Caco-2 (cell line): ENCODE data around the gene ASTN2. TPM values are rescaled to one million over a fixed set of nuclear protein-coding genes. Genes with fewer than 3 reads are reported as not detected.

ENCODE experiments used
- BruUV-seq: library from RNA; stranded (reverse); fragments of 400-500 nt; replicated peaks from 2 replicates; lab custom pipeline; 2021; lab: Mats Ljungman, UMichigan
- CTCF ChIA-PET: fragments of 300-600 bp; sonication (Branson Sonifier 250); formaldehyde crosslinking; loops from one replicate; lab custom pipeline; 2022; ENCODE audit warnings: antibody characterized with exemption; lab: Charles Lee
- POLR2A ChIA-PET: fragments of 300-600 bp; sonication (Branson Sonifier 250); formaldehyde crosslinking; loops from one replicate; lab custom pipeline; 2022; ENCODE audit warnings: antibody characterized with exemption; lab: Charles Lee
- DNase-seq, 2 experiments: peaks; one replicate each; pipeline versions ENCODE4 v3.0.0 to v3.0.0-alpha.2; 2020 to 2022
- H3K27me3 ChIP-seq: replicated peaks from 2 replicates; pipeline ENCODE4 v1.6.0; 2011; ENCODE audit warnings: low read length; ENCODE audit not compliant: control insufficient read depth, insufficient read depth
- H3K36me3 ChIP-seq: 2 replicates; pipeline ENCODE4 v1.5.1; 2011; ENCODE audit warnings: low read length; ENCODE audit not compliant: control insufficient read depth, insufficient read depth
- H3K4me1 ChIP-seq: fragments of 250-450 bp; sonication (Bioruptor Pico); 2 replicates; pipeline ENCODE4 v1.5.1; 2020; ENCODE audit warnings: mild to moderate bottlenecking
- H3K4me3 ChIP-seq: 2 replicates; pipeline ENCODE4 v1.5.1; 2011; ENCODE audit warnings: low read depth, mild to moderate bottlenecking, control low read depth, low read length
- H3K9me3 ChIP-seq: fragments of 250-450 bp; sonication (Bioruptor Pico); 2 replicates; pipeline ENCODE4 v1.5.1; 2020; ENCODE audit warnings: mild to moderate bottlenecking, moderate library complexity
- H3K27ac Mint-ChIP-seq: one replicate; pipeline ENCODE4 v1.8.0; 2022; ENCODE audit warnings: mixed read lengths; ENCODE audit not compliant: unreplicated experiment
- H3K27me3 Mint-ChIP-seq: one replicate; pipeline ENCODE4 v1.8.0; 2022; ENCODE audit warnings: mixed read lengths; ENCODE audit not compliant: insufficient read depth, unreplicated experiment
- H3K36me3 Mint-ChIP-seq: one replicate; pipeline ENCODE4 v1.8.0; 2022; ENCODE audit warnings: mild to moderate bottlenecking, mixed read lengths; ENCODE audit not compliant: insufficient read depth, unreplicated experiment
- H3K4me1 Mint-ChIP-seq: one replicate; pipeline ENCODE4 v1.8.0; 2022; ENCODE audit warnings: low read depth, mixed read lengths; ENCODE audit not compliant: unreplicated experiment
- H3K4me3 Mint-ChIP-seq: one replicate; pipeline ENCODE4 v1.8.0; 2022; ENCODE audit warnings: mild to moderate bottlenecking, moderate library complexity, mixed read lengths; ENCODE audit not compliant: unreplicated experiment
- H3K9me3 Mint-ChIP-seq: one replicate; pipeline ENCODE4 v1.8.0; 2022; ENCODE audit warnings: mixed read lengths; ENCODE audit not compliant: unreplicated experiment
- intact Hi-C: fragments of 100-400 bp; cut with micrococcal nuclease; formaldehyde crosslinking; loops from one replicate; pipeline ENCODE4 v1.10.0; 2022; ENCODE audit not compliant: unreplicated experiment
- total RNA-seq: library from RNA; stranded (reverse); gene quantifications from 2 replicates; pipeline ENCODE4 v1.2.3, GENCODE V29; 2022
- TF ChIP-seq, protein P1 (sequence below), 2 experiments: fragments of 200-600 bp in 1 of 2; IDR thresholded peaks; 1 replicate in 1 of 2; 2 replicates in 1 of 2; pipeline versions ENCODE4 v1.5.1 to v1.8.0; 2011 to 2022; ENCODE audit warnings: antibody characterized with exemption in 1 of 2, control low read depth in 1 of 2, inconsistent platforms in 1 of 2, low read depth in 1 of 2, low read length in 1 of 2, mild to moderate bottlenecking in 1 of 2, moderate library complexity in 1 of 2; ENCODE audit not compliant: insufficient read depth in 1 of 2, severe bottlenecking in 1 of 2, unreplicated experiment in 1 of 2

The ASTN2 gene
- total RNA-seq, 1 experiment from 2014 or later, result 12.7 TPM

GRCh38 chr9:117135501-117136098 lies 279.3 kb downstream of the ASTN2 start:
- H3K4me1 ChIP-seq, result no peaks in the 10 kb centered on the region
- TF ChIP-seq, protein P1, sequence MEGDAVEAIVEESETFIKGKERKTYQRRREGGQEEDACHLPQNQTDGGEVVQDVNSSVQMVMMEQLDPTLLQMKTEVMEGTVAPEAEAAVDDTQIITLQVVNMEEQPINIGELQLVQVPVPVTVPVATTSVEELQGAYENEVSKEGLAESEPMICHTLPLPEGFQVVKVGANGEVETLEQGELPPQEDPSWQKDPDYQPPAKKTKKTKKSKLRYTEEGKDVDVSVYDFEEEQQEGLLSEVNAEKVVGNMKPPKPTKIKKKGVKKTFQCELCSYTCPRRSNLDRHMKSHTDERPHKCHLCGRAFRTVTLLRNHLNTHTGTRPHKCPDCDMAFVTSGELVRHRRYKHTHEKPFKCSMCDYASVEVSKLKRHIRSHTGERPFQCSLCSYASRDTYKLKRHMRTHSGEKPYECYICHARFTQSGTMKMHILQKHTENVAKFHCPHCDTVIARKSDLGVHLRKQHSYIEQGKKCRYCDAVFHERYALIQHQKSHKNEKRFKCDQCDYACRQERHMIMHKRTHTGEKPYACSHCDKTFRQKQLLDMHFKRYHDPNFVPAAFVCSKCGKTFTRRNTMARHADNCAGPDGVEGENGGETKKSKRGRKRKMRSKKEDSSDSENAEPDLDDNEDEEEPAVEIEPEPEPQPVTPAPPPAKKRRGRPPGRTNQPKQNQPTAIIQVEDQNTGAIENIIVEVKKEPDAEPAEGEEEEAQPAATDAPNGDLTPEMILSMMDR (IDR thresholded peaks at IDR 0.05; ENCODE audit: insufficient read depth in 1 of 2, low read depth in 1 of 2, low read length in 1 of 2, severe bottlenecking in 1 of 2, unreplicated experiment in 1 of 2), result no peak
- BruUV-seq, result no TSS peak
- Mint-ChIP-seq H3K9me3 (no peaks in the 10 kb centered on the region), H3K27ac (no peak overlapping the region), H3K27me3 (peaks cover 9% of the 10 kb centered on the region), H3K4me1 (no peaks in the 10 kb centered on the region), H3K36me3 (no peaks in the 10 kb centered on the region), H3K4me3 (no peak overlapping the region)
- H3K4me3 ChIP-seq, result no peak overlapping the region
- DNase-seq, result no peak
- no peaks in the 10 kb centered on the region; the same call in 1 of the 2 replicates for H3K27me3 ChIP-seq
- no peaks in the 10 kb centered on the region for H3K36me3 ChIP-seq
- ChIA-PET CTCF (no interaction called here), POLR2A (no interaction called here)
- intact Hi-C loops, result no loop called here
- no peaks in the 10 kb centered on the region for H3K9me3 ChIP-seq

DNA sequence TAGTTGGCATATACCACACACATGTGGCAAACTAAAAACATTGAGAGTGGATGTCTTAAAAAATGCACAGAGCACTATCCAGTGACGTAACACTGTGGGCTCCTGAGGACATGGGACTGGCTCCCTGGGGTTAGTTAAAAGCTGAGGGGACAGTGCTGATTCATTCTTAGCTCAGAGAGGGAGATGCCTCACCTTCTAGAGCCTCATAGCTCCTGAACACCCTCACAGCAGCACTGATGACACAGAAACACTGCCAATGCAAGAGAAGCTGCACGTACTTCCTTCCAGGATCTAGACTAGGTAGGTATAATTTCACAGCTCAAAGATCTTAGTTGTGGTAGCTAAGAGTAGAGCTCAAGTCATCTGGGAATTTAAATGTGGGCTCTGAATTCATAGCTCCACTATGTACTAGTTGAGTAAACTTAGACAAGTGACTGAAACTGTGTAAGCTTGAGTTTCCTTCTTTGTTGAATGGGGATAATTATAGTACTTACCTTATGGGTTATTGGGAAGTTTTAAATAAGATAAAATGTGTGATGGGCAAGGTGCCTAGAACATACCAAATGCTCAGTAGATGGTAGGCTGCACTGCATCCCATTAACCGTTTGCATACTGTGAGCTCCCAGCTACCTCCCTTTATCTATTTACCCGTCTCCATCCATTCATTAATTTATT lies 279.9 kb downstream of the ASTN2 start:
- no peaks in the 10 kb centered on the region for H3K36me3 Mint-ChIP-seq
- H3K27me3 ChIP-seq, result no peaks in the 10 kb centered on the region
- peaks cover 9% of the 10 kb centered on the region for H3K27me3 Mint-ChIP-seq
- no peaks in the 10 kb centered on the region for H3K9me3 Mint-ChIP-seq
- no peaks in the 10 kb centered on the region for H3K4me1 Mint-ChIP-seq
- TF ChIP-seq, protein P1 (IDR thresholded peaks at IDR 0.05; ENCODE audit: insufficient read depth in 1 of 2, low read depth in 1 of 2, low read length in 1 of 2, severe bottlenecking in 1 of 2, unreplicated experiment in 1 of 2), result no peak
- H3K4me3 Mint-ChIP-seq, result no peak overlapping the region
- no peak overlapping the region for H3K4me3 ChIP-seq
- H3K27ac Mint-ChIP-seq, result no peak overlapping the region
- intact Hi-C loops, result no loop called here
- no peaks in the 10 kb centered on the region for H3K4me1 ChIP-seq
- CTCF ChIA-PET, result no interaction called here
- no peaks in the 10 kb centered on the region for H3K36me3 ChIP-seq
- no peaks in the 10 kb centered on the region for H3K9me3 ChIP-seq
- no peak for DNase-seq
- no TSS peak for BruUV-seq
- POLR2A ChIA-PET, result no interaction called here

GRCh38 chr9:117126871-117127270 lies 288.0 kb downstream of the ASTN2 start:
- TF ChIP-seq, protein P1 (IDR thresholded peaks at IDR 0.05; ENCODE audit: insufficient read depth in 1 of 2, low read depth in 1 of 2, low read length in 1 of 2, severe bottlenecking in 1 of 2, unreplicated experiment in 1 of 2), result no peak
- H3K4me3 Mint-ChIP-seq, result no peak overlapping the region

More at GRCh38 chr9:117126871-117127270, 288.0 kb downstream of the ASTN2 start:
- H3K36me3 ChIP-seq, result no peaks in the 10 kb centered on the region
- no peak overlapping the region for H3K4me3 ChIP-seq
- ChIA-PET POLR2A (no interaction called here), CTCF (no interaction called here)
- Mint-ChIP-seq H3K9me3 (peaks cover 12% of the 10 kb centered on the region), H3K4me1 (no peaks in the 10 kb centered on the region), H3K27me3 (no peaks in the 10 kb centered on the region), H3K27ac (no peak overlapping the region), H3K36me3 (no peaks in the 10 kb centered on the region)
- H3K4me1 ChIP-seq, result no peaks in the 10 kb centered on the region
- DNase-seq, result no peak
- no TSS peak for BruUV-seq
- H3K27me3 ChIP-seq, result no peaks in the 10 kb centered on the region
- intact Hi-C loops, result no loop called here
- H3K9me3 ChIP-seq, result no peaks in the 10 kb centered on the region
